HG02852 (cell line): ENCODE results near the gene POU4F1.

Experiments
- ATAC-seq: cut with Tn5 transposase; IDR thresholded peaks from one replicate; pipeline ENCODE4 v1.9.1; 2021; ENCODE audit warnings: mild to moderate bottlenecking, moderate library complexity; ENCODE audit not compliant: unreplicated experiment

POU4F1 gene

DNA sequence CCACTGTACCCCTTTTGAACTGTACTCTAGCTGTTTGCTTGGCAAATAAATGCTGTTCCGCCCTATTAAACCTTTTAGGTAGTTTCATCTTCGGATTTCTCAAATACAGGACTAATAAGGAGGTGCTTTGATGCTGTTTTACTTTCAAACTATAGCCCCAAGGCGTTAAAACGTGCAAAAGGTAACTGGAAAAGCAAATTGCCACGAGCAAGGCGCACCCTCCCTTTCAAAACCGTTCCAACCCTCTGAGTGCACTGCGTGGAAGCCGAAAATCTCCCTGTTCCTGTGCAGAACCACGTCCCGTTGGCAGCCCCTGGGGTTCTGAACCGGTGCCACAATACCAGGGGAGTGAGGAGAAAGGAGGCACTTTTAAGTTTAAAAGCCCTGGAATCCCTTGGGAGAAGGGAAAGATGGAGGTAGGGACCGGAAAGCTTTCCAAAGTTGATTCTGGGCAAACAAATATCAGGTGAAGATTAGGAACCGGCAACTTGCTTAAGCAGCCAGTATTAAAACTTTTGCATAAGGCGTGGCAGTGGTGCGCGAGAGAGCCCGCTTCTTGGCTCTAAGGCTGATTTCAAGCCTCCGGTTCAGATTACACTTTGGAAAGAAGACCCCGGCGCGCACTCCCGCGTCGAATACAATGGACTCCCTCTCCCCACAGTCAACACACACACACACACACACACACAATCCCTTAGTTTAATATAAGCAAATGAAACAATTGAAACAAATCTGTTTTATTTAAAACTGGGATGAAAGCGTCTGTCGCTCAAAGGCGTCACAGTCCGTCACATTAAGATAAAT, 9.5 kb downstream of the POU4F1 start:
- no peak for ATAC-seq

DNA sequence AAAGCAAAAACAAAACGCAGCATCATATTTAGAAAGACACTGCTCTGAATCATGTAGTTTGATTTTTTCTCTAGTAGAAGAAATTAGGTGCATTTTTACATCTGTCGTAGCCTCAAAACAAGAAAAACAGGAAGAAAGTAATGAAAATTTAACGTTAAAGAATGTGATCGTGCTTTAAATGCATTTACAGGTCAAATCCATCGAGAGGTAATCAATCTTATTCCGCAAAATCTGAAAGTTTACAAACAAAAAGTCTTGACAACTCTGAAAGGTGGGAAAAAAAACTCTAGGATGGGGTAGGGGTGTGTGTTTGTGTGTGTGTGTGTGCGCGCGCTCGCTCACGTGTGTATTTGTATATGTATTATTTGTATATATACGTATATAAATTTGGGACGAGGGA, 10.2 kb downstream of the POU4F1 start:
- ATAC-seq: no peak

DNA sequence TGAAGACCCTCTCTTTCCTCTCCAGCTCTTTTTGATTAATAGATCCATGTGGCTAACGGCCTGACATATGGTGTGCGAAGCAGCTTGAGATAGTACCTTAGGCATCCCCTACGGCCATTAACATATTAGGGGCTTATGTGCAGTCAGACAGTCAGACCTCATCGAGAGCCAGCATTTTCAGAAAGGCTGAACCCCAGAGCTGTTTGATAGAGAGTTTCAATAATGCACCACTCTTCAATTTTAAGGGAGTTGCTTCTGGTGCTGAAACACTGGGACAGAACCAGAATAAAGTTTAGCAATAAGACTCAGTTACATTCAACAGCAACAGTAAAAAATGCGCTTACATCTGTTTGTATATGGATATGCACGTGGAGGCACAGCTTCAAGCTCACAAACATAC, 10.8 kb downstream of the POU4F1 start:
- ATAC-seq: no peak

DNA sequence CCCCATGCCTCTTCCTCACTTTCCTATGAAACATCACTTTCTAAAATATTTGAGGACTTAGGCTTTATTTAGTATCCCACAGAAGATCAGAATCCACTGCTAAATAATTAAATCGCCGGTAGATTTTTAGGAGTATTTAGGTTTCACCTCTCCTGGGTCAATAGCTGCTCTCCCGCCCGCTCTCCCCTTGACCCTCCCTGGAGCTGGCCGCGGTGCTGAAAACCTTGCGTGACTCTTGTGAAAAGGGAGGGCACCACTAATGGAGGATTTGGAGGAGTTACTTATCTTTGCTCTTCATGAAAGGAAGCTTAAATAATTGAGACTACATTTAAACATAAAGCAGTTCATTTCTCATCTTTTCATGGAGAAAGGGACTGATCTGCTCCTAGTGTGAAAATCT, 14.1 kb downstream of the POU4F1 start:
- no peak for ATAC-seq

DNA sequence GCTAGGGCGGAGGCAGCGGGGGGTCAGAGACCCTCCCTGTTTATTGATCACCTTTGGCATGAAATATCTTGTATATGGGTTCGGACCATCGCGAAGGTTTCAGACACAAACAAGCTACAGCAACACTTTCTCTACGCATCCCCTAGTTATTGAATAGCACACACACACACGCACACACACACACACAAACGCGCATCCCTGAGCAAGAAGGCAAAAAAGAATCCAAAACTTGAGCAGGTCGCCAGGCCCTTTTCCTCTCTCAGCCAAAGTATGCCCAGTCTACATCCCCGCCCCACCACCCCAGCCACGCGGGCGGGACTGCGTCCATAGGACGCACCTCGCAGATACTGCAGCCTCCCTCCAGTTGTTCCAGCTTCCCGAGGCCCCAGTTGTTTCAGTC, 16.0 kb downstream of the POU4F1 start:
- no peak for ATAC-seq

DNA sequence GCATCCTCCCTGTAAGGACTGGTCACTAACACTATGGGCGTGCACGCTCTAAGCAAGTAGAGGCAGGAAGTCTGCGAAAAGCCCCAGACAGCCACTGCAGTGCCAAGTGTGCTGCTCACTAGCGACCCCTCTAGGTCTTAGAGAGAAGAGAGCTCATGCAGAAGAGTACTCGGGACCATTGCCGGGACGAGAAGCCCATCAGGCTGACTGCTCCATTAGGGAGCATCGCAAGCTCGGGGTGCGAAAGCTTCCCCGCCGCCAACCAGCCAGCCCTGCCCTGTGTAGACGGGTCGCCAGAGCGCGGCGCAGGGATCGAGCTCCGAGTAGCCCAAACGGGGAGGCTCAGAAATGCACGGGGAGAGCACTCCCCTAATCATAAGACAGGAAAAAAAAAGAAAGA, 16.6 kb downstream of the POU4F1 start:
- no peak for ATAC-seq

DNA sequence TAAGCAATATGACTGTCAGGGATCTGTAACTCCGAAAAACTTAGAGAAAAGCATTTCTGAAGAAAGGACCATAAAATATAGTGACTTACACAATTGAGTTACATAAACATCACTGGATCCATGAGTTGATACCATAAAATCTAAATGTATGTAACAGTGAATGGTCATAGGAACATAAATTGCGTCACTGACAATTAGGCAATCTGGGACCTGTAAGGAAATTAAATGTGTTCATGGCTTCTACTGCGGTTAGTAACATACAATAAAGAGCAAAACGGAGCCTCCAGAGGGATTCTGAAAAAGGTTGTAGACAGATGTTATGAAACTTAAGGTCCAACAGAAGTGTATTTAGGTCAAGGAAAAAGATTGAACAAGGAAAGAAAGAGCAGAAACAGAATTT, 27.1 kb downstream of the POU4F1 start:
- ATAC-seq: no peak

DNA sequence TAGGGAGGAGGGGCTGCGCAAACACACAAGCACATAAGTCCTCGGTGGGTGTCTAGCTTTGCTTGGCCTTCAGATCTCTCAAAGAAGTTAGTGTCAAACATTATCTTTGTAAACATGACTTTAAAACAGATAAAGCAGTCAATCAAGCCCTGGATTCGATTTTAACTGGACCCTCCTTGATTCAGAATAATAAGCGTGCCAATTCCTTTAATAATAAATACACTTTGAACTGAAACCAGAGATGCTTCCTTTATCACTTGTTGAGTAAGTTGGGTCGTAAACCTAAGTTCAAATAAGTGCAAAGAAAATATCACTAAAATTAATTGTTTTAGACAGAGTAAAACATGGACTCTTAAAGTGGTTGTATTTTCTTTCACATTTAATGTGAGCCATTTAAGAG, 30.9 kb downstream of the POU4F1 start:
- no peak for ATAC-seq

DNA sequence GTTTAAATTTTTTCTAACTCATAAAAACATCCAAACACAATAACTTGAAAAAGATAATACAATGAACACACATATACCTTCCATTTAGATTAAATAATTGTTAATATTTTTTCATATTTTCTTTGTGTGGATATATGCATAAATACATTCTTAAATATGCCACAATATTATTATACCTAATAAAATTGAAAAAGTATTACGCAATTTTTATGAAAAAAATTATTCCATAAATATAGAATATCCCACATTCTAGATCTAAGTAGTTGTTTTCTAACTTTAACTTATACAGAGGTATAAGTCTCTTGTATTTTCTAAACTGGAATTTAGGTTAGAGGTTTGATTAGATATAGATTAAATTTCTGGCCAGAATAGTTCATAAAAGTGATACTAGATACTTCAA, 34.3 kb downstream of the POU4F1 start:
- ATAC-seq: no peak

DNA sequence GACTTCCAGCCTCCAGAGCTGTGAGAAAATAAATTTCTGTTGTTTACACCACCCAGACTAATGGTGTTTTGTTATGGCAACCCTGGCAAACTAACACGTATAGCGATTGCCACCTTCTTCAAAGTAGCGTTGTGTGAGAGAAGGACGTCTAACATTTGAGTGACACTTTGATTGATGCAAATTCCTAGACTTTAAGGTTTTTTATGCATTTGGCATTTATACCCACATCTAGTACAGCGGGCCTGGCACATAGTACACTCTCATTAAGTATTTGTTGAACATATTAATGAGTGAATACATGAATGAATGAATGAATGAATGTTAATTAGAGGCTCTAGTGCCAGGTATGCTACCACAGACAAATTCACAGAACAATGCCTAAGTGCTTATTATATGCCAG, 36.7 kb downstream of the POU4F1 start:
- no peak for ATAC-seq

DNA sequence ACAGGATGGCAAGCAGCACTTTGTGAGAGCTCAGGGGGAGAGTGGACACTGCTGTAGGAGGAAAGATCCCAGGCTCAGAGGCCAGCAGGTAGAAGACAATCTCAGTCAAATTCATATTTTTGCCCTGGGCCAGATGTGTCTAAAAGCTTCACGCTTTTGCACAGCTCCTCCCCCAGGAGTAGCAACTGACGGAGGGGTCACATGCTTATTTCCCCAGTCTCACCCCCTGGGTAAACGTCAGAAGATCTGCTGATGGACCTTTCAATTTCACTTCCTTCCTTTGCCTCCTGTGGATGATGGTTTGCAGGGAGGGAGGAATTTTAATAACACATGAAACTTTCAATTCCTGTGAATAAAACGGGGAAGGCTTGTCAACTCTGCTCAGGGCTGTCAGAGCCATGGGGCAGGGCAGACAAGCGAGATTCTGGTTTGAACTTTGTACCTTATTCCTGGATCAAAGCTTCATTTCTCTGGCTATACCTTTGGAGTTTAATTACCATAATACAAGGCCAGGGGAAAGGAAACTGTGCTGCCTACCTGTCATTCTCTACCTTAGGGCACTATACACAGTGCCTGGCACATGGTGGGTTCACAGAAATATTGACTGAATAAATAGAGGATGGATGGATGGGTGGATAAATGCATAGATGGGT, 41.0 kb downstream of the POU4F1 start:
- ATAC-seq: no peak
